Measurements from ENCODE around the gene RPP25L. TPM values are rescaled to one million over a fixed set of nuclear protein-coding genes. Genes with fewer than 3 reads are reported as not detected.

RPP25L gene
- total and polyA plus RNA-seq, 2 of the 4 experiments (the other 2 are of a cell fraction) = 20.4 to 26.3 TPM

- no peak overlapping the region for H4K5ac ChIP-seq (ENCODE audit: low read depth, low read length)
- intact Hi-C loops (cut with micrococcal nuclease) (no loop called here), in situ Hi-C loops (cut with MboI; ENCODE audit: low sequenced_read_pairs) (no loop called here), dilution Hi-C loops (cut with HindIII; ENCODE audit: low sequenced_read_pairs, unreplicated experiment) (no loop called here)
- no TSS peak for BruUV-seq (replicated peaks)
- no peak overlapping the region for H3K18ac ChIP-seq (ENCODE audit: low read depth, low read length)
- H2BK5ac ChIP-seq (ENCODE audit: low read depth, low read length, poor library complexity, severe bottlenecking) = no peak overlapping the region
- H3K27ac ChIP-seq (ENCODE audit: insufficient read depth, low read length) = no peak overlapping the region
- WGBS, 2 experiments (ENCODE audit: extremely low coverage in 2 of 2, insufficient read length in 1 of 2) = 7% methylated on average over 2 of the region's 17 CpGs; no CpG with 5 or more reads in 1 of the 2 experiments
- no peak overlapping the region for H3K9ac ChIP-seq (ENCODE audit: low read depth, low read length)
- TF ChIP-seq SMC3 (IDR thresholded peaks at IDR 0.05; ENCODE audit: low read depth, low read length) (no peak), FOS (IDR thresholded peaks at IDR 0.05; ENCODE audit: low read depth, low read length) (no peak), CHD1 (IDR thresholded peaks at IDR 0.05; ENCODE audit: low read depth, low read length) (no peak), CEBPB (IDR thresholded peaks at IDR 0.05; ENCODE audit: low read depth, low read length) (no peak), MAFK (IDR thresholded peaks at IDR 0.05; ENCODE audit: low read depth, low read length) (no peak), BHLHE40 (IDR thresholded peaks at IDR 0.05; ENCODE audit: low read depth, low read length) (no peak), MXI1 (IDR thresholded peaks at IDR 0.05; ENCODE audit: borderline replicate concordance, low read depth, low read length) (no peak), ELK1 (IDR thresholded peaks at IDR 0.05; ENCODE audit: borderline replicate concordance, low read depth, low read length) (no peak)
- POLR2A ChIA-PET (ENCODE audit: unreplicated experiment) = no interaction called here
- H4K91ac ChIP-seq (ENCODE audit: insufficient read depth, low read depth, low read length) = no peak overlapping the region
- no peak overlapping the region for H2BK20ac ChIP-seq (ENCODE audit: low read depth, low read length)
- H2AK9ac ChIP-seq (replicated peaks; ENCODE audit: low read depth, low read length, poor library complexity) = peak overlapping the region; percentile 24
- DNase-seq (no peak), ATAC-seq (ENCODE audit: low read depth) (no peak)
- H3K4me2 ChIP-seq (ENCODE audit: low read depth, low read length) = no peak overlapping the region
- H2BK120ac ChIP-seq (ENCODE audit: low read depth, low read length) = no peak overlapping the region
- H3K79me1 ChIP-seq (ENCODE audit: low read depth in 1 of 2, low read length in 2 of 2) = no peaks in the 10 kb centered on the region
- H3K36me3 ChIP-seq (ENCODE audit: control insufficient read depth, insufficient read depth, low read length) = no peaks in the 10 kb centered on the region
- CTCF ChIA-PET = interaction anchor here (1.0 to 3.0 kb wide), 2 partner anchors 13 to 33 kb away, joined by 3 to 8 read pairs; no protein-coding TSS in a partner anchor
- no peak overlapping the region for H3K4me3 ChIP-seq (ENCODE audit: insufficient read depth, low read depth, low read length)
- no peaks in the 10 kb centered on the region for H4K20me1 ChIP-seq (ENCODE audit: insufficient read depth, low read length)
- H3K23ac ChIP-seq (ENCODE audit: low read depth, low read length) = no peak overlapping the region
- H3K14ac ChIP-seq (replicated peaks; ENCODE audit: low read depth, low read length) = no peak overlapping the region
- peaks cover 91% of the 10 kb centered on the region for H3K27me3 ChIP-seq (ENCODE audit: control insufficient read depth, insufficient read depth, low read length)
- H3K9me3 ChIP-seq (ENCODE audit: control insufficient read depth, insufficient read depth, low read length) = no peaks in the 10 kb centered on the region
- H2AK5ac ChIP-seq (ENCODE audit: low read depth, low read length) = no peak overlapping the region
- no peak overlapping the region for H2BK15ac ChIP-seq (ENCODE audit: low read depth, low read length)
- no peak overlapping the region for H3K56ac ChIP-seq (ENCODE audit: extremely low read depth, insufficient read depth, low read length)
- no peak overlapping the region for H3K4ac ChIP-seq (ENCODE audit: low read depth, low read length)
- no peaks in the 10 kb centered on the region for H3K4me1 ChIP-seq (ENCODE audit: control insufficient read depth, insufficient read depth, low read length)
- H3K9me1 ChIP-seq (ENCODE audit: insufficient read depth, low read length) = no peaks in the 10 kb centered on the region; the same call in 1 of the 2 replicates
- no peak overlapping the region for H4K8ac ChIP-seq (ENCODE audit: low read depth in 2 of 2, low read length in 2 of 2)
- H2AFZ ChIP-seq (replicated peaks; ENCODE audit: low read length, poor library complexity) = no peak overlapping the region
These were observed 32.6 kb downstream of the RPP25L start for GRCh38 chr9:34579104-34579807.

Data from IMR-90 (cell line).